GM20000 (cell line): ENCODE results near the gene PRKAR1B.

Source experiments
- DNase-seq: peaks from one replicate; pipeline ENCODE4 v3.0.0; 2012; ENCODE audit warnings: low spot score
- CTCF ChIP-seq: IDR thresholded peaks from 2 replicates; pipeline ENCODE4 v1.5.1; 2012; ENCODE audit warnings: mild to moderate bottlenecking, control low read depth; ENCODE audit errors: extremely low read depth, missing control alignments

PRKAR1B gene

DNA sequence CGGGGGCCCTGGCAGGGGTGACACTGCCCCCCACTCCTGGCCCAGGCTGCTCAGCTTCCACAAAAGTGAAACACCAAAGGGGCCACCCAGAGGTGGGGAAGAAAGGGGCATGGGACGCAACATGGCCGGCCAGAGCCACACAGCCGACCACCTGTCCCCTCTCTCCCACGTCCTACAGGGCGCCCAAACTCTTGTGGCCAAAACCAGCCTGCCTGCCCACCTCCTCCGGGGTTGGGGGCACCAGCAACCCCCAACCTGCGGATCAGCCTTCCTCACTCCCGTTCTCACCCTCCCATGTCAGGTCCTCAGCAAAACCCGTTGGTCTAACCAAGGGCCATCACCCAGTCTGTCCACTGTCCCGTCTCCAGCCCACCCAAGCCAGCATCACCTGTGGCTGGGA, 80.1 kb downstream of the PRKAR1B start:
- DNase-seq: no peak
- no peak for TF ChIP-seq CTCF

DNA sequence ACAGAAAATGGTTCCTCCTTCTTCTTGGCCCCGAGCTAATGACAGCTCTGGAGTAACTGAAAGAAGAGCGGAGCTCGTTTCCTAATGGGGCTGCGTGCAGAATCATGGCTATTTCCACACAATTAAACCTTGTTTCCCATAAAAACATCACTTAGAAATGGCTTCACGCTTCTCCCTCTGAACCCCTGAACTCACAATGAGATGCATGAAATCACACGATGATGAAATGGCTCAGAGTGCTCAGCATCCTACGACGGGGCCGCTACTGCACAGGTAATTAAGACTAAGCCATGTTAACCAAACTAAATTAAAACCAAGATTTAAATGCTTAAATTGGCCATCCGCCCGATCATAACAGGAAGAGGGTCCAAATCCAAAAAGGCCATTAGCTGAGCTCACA, 80.6 kb downstream of the PRKAR1B start:
- TF ChIP-seq CTCF: no peak
- DNase-seq: no peak

GRCh38 chr7:645606-646005, 81.5 kb downstream of the PRKAR1B start:
- no peak for DNase-seq
- TF ChIP-seq CTCF: no peak

- DNase-seq: no peak
- no peak for TF ChIP-seq CTCF
Measured at GRCh38 chr7:644381-645305, 82.4 kb downstream of the PRKAR1B start.

DNA sequence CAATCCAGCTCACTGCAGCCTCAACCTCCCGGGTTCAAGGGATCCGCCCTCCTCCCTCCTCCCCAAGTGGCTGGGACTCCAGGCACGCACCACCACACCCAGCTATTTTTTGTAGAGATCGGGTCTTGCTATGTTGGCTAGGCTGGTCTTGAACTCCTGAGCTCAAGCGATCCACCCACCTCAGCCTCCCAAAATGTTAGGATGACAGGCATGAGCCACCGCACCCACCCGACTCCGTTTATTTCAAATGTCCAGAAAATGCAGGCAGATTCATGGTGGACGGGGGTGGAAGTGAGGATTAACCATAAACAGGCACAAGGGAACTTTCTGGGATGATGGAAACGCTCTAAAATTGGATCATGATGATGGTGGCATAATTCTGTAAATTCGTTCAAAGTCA, 85.1 kb downstream of the PRKAR1B start:
- no peak for DNase-seq
- TF ChIP-seq CTCF: no peak

DNA sequence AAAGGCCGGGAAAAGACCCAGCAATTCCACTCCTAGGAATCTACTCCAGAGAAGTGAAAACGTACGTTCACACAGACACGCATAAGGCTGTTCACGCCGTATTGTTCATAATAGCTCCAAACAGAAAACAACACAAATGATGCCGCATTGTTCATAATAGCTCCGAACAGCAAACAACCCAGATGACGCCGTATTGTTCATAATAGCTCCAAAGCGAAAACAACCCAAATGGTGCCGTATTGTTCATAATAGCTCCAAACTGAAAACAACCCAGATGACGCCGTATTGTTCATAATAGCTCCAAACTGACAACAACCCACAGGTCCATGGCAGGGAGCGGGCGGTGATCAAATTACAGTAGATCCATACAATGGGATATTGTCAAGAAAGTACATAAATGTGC, 85.8 kb downstream of the PRKAR1B start:
- DNase-seq: no peak
- no peak for TF ChIP-seq CTCF

GRCh38 chr7:638256-639011, 88.6 kb downstream of the PRKAR1B start:
- TF ChIP-seq CTCF: no peak

More at GRCh38 chr7:638256-639011, 88.6 kb downstream of the PRKAR1B start:
- no peak for DNase-seq
